Right lobe of liver (tissue), 4 donors: ENCODE measurements around the gene SFT2D1.

Source experiments
- POLR2A ChIP-seq: fragments of 450-650 bp; IDR thresholded peaks from one replicate; pipeline ENCODE4 v1.6.1; 2017; ENCODE audit warnings: antibody characterized with exemption, mild to moderate bottlenecking
- TF ChIP-seq, protein P1 (sequence below), 4 donors: fragments of 200-600 bp in 3 of 4; fragments of 450-650 bp in 1 of 4; IDR thresholded peaks; one replicate each; pipeline versions ENCODE4 v1.5.1 to v1.8.0; 2016 to 2022; ENCODE audit warnings: antibody characterized with exemption in 4 of 4, mild to moderate bottlenecking in 2 of 4
- donor health status: DM: no; HTN: no; CAD: no.
- donor health status: DM: no; HTN: no; CAD: no.
- donor health status: DM: no; HTN: yes; CAD: no.

DNA sequence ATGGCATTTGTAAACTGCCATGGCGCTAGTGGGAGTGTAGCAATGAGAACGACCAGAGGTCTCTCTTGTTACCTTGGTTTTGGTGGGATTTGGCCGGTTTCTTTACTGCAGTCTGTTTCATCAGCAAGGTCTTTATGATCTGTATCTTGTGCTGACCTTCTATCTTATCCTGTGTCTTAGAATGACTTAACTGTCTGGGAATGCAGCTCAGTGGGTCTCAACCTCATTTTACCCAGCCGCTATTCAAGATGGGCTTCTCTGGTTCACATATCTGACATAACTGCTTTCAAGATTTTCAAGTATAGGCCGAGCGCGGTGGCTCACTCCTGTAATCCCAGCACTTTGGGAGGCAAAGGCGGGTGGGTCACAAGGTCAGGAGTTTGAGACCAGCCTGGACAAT, 1.9 kb upstream of the SFT2D1 start:
- no peak for TF ChIP-seq POLR2A
- TF ChIP-seq, protein P1, sequence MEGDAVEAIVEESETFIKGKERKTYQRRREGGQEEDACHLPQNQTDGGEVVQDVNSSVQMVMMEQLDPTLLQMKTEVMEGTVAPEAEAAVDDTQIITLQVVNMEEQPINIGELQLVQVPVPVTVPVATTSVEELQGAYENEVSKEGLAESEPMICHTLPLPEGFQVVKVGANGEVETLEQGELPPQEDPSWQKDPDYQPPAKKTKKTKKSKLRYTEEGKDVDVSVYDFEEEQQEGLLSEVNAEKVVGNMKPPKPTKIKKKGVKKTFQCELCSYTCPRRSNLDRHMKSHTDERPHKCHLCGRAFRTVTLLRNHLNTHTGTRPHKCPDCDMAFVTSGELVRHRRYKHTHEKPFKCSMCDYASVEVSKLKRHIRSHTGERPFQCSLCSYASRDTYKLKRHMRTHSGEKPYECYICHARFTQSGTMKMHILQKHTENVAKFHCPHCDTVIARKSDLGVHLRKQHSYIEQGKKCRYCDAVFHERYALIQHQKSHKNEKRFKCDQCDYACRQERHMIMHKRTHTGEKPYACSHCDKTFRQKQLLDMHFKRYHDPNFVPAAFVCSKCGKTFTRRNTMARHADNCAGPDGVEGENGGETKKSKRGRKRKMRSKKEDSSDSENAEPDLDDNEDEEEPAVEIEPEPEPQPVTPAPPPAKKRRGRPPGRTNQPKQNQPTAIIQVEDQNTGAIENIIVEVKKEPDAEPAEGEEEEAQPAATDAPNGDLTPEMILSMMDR (IDR thresholded peaks at IDR 0.05), result no peak
